ENCODE data around the gene NR3C2. TPM values are rescaled to one million over a fixed set of nuclear protein-coding genes. Genes with fewer than 3 reads are reported as not detected.
"Not testable (repeated sequence)": the region's sequence is repeated elsewhere in the genome, so short reads cannot be mapped to it uniquely, and the experiment has no call there.

NR3C2 gene
- total RNA-seq, 1 experiment from 2014 or later, result 1.6 TPM

GRCh38 chr4:148141501-148141900 is 300.7 kb downstream of the NR3C2 start:
- no peaks in the 10 kb centered on the region for H3K36me3 ChIP-seq (ENCODE audit: insufficient read depth, low read length, poor library complexity, severe bottlenecking)
- H3K4me3 ChIP-seq (ENCODE audit: low read depth, low read length, poor library complexity, severe bottlenecking), result no peak overlapping the region
- TF ChIP-seq CTCF (conservative IDR thresholded peaks at IDR 0.05; ENCODE audit: low read depth, low read length), result no peak
- no peak for TF ChIP-seq EZH2 (IDR thresholded peaks at IDR 0.05; ENCODE audit: borderline replicate concordance, low read depth, low read length, poor library complexity, severe bottlenecking)
- no peak for DNase-seq (ENCODE audit: low spot score)
- POLR2A ChIA-PET (ENCODE audit: low non-redundant PET), result no interaction called here
- no peaks in the 10 kb centered on the region for H3K9me3 ChIP-seq (ENCODE audit: low read depth, low read length, poor library complexity, severe bottlenecking)
- CTCF ChIA-PET, result no interaction called here
- intact Hi-C loops (cut with micrococcal nuclease; ENCODE audit: unreplicated experiment), result no loop called here
- H3K4me1 ChIP-seq (ENCODE audit: insufficient read depth, low read length, poor library complexity, severe bottlenecking), result no peaks in the 10 kb centered on the region
- no TSS peak for BruUV-seq (replicated peaks)
- no peaks in the 10 kb centered on the region for H3K27me3 ChIP-seq (replicated peaks; ENCODE audit: insufficient read depth, low read depth, low read length, poor library complexity)
- H3K27ac ChIP-seq (ENCODE audit: low read depth, low read length, poor library complexity, severe bottlenecking), result no peak overlapping the region

GRCh38 chr4:148126825-148127224 is 315.4 kb downstream of the NR3C2 start:
- ChIA-PET POLR2A (ENCODE audit: low non-redundant PET) (no interaction called here), CTCF (no interaction called here)
- Histone ChIP-seq H3K36me3 (ENCODE audit: insufficient read depth, low read length, poor library complexity, severe bottlenecking) (no peaks in the 10 kb centered on the region), H3K27me3 (replicated peaks; ENCODE audit: insufficient read depth, low read depth, low read length, poor library complexity) (no peaks in the 10 kb centered on the region), H3K9me3 (ENCODE audit: low read depth, low read length, poor library complexity, severe bottlenecking) (peaks cover 23% of the 10 kb centered on the region), H3K4me3 (ENCODE audit: low read depth, low read length, poor library complexity, severe bottlenecking) (no peak overlapping the region), H3K27ac (ENCODE audit: low read depth, low read length, poor library complexity, severe bottlenecking) (no peak overlapping the region), H3K4me1 (ENCODE audit: insufficient read depth, low read length, poor library complexity, severe bottlenecking) (no peaks in the 10 kb centered on the region)
- no TSS peak for BruUV-seq (replicated peaks)
- TF ChIP-seq CTCF (conservative IDR thresholded peaks at IDR 0.05; ENCODE audit: low read depth, low read length) (no peak), EZH2 (IDR thresholded peaks at IDR 0.05; ENCODE audit: borderline replicate concordance, low read depth, low read length, poor library complexity, severe bottlenecking) (no peak)
- DNase-seq (ENCODE audit: low spot score), result no peak
- intact Hi-C loops (cut with micrococcal nuclease; ENCODE audit: unreplicated experiment), result no loop called here

- H3K27ac ChIP-seq (ENCODE audit: low read depth, low read length, poor library complexity, severe bottlenecking), result no peak overlapping the region
- H3K4me3 ChIP-seq (ENCODE audit: low read depth, low read length, poor library complexity, severe bottlenecking), result no peak overlapping the region
- H3K36me3 ChIP-seq (ENCODE audit: insufficient read depth, low read length, poor library complexity, severe bottlenecking), result no peaks in the 10 kb centered on the region
- no peaks in the 10 kb centered on the region for H3K27me3 ChIP-seq (replicated peaks; ENCODE audit: insufficient read depth, low read depth, low read length, poor library complexity)
- TF ChIP-seq CTCF (conservative IDR thresholded peaks at IDR 0.05; ENCODE audit: low read depth, low read length) (no peak), EZH2 (IDR thresholded peaks at IDR 0.05; ENCODE audit: borderline replicate concordance, low read depth, low read length, poor library complexity, severe bottlenecking) (no peak)
- no TSS peak for BruUV-seq (replicated peaks)
- ChIA-PET CTCF (no interaction called here), POLR2A (ENCODE audit: low non-redundant PET) (no interaction called here)
- DNase-seq (ENCODE audit: low spot score), result no peak
- H3K9me3 ChIP-seq (ENCODE audit: low read depth, low read length, poor library complexity, severe bottlenecking), result peaks cover 23% of the 10 kb centered on the region
- no peaks in the 10 kb centered on the region for H3K4me1 ChIP-seq (ENCODE audit: insufficient read depth, low read length, poor library complexity, severe bottlenecking)
- intact Hi-C loops (cut with micrococcal nuclease; ENCODE audit: unreplicated experiment), result no loop called here
These were observed 317.7 kb downstream of the NR3C2 start for GRCh38 chr4:148124512-148124911.

- H3K36me3 ChIP-seq (ENCODE audit: insufficient read depth, low read length, poor library complexity, severe bottlenecking); CTCF ChIA-PET; H3K4me1 ChIP-seq (ENCODE audit: insufficient read depth, low read length, poor library complexity, severe bottlenecking); intact Hi-C loops (cut with micrococcal nuclease; ENCODE audit: unreplicated experiment); H3K4me3 ChIP-seq (ENCODE audit: low read depth, low read length, poor library complexity, severe bottlenecking); DNase-seq (ENCODE audit: low spot score); POLR2A ChIA-PET (ENCODE audit: low non-redundant PET); H3K27me3 ChIP-seq (replicated peaks; ENCODE audit: insufficient read depth, low read depth, low read length, poor library complexity); BruUV-seq (replicated peaks); H3K27ac ChIP-seq (ENCODE audit: low read depth, low read length, poor library complexity, severe bottlenecking): not testable (repeated sequence)
- peaks cover 23% of the 10 kb centered on the region for H3K9me3 ChIP-seq (ENCODE audit: low read depth, low read length, poor library complexity, severe bottlenecking)
These were observed 319.1 kb downstream of the NR3C2 start for GRCh38 chr4:148123161-148123560.

Data from A673 (cell line).